GM19193 (cell line): ENCODE measurements around the gene BTLA.

Source experiments
- POLR2A ChIP-seq: IDR thresholded peaks from 4 replicates; pipeline ENCODE4 v1.6.1; 2011; ENCODE audit not compliant: insufficient read depth, insufficient read length; ENCODE audit errors: extremely low read depth

BTLA gene

GRCh38 chr3:112470788-112471187 is 28.5 kb downstream of the BTLA start:
- TF ChIP-seq POLR2A, result no peak

- no peak for TF ChIP-seq POLR2A
Measured at GRCh38 chr3:112469671-112470070, 29.6 kb downstream of the BTLA start.

- no peak for TF ChIP-seq POLR2A
Measured at GRCh38 chr3:112467539-112467938, 31.7 kb downstream of the BTLA start.

- no peak for TF ChIP-seq POLR2A
Measured at GRCh38 chr3:112466020-112466419, 33.3 kb downstream of the BTLA start.

GRCh38 chr3:112464264-112464663 is 35.0 kb downstream of the BTLA start:
- TF ChIP-seq POLR2A, result no peak

- no peak for TF ChIP-seq POLR2A
Measured at GRCh38 chr3:112463250-112463649, 36.0 kb downstream of the BTLA start.

DNA sequence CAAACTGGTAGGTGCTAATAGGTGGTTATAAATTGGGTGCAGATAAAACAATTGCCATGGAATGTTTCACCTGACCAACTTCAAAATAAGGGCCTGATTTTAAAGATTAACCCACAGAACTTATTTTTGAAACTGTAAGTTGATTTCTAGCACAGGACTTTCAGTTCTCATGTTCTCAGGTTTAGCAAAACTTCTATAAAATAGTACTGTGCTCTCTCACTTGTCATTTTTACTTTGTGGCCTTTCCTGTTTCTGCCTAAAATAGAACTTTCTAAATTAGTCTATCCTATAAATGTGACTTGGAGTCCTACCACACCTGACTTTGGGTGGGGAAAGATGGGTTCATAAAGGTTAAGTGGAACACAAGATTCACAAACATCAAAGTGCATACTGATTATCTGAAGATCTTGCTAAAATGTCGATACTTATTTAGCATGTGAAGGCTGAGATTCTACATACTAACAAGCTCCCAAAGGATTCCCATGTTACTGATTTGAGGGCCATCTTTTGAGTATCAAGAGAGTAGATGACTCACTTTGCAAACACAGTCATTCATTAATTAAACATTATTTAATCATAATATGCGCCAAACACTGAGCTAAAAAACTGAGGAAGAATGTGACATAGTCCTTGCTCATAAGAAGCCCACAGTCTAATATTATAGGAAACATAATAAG is 38.6 kb downstream of the BTLA start:
- no peak for TF ChIP-seq POLR2A

DNA sequence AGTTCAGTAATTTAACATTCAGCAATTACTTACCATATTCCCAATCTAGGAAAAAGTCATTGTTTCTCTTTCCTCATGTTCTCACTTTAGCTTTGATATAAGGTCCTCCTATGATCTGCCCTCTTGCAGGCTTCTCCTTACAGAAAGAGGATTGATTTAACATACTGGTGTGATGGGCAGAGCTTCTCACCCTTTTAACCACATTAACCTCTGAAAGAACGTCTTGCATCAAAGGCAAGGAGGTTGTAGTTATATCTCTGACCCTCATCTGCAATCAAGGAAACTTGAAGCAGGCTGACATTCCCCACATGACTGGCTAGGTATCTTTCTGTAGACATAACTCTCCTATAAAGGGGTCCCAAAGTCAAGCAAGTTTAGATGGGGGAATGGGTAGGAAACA is 39.5 kb downstream of the BTLA start:
- TF ChIP-seq POLR2A, result no peak

- no peak for TF ChIP-seq POLR2A
Measured at GRCh38 chr3:112456147-112456546, 43.1 kb downstream of the BTLA start.

DNA sequence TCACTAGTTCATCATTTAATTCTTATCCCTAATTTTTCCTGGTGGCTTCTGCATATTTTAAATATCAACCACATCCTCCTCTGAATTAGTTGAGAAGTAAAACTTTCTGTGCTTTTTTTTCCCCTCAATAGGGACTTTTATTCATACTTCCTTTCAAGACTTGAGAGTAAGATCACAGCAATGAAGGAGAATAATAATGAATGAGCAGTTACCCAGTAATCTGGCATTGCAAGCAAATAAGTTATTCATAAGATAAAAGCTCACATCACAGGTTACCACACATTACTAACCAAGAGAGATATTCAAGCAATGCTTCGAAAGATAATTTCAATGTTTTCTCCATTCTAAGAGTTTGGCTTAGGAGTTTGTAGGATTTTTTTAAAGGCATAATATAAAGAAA is 50.3 kb downstream of the BTLA start:
- TF ChIP-seq POLR2A, result no peak

DNA sequence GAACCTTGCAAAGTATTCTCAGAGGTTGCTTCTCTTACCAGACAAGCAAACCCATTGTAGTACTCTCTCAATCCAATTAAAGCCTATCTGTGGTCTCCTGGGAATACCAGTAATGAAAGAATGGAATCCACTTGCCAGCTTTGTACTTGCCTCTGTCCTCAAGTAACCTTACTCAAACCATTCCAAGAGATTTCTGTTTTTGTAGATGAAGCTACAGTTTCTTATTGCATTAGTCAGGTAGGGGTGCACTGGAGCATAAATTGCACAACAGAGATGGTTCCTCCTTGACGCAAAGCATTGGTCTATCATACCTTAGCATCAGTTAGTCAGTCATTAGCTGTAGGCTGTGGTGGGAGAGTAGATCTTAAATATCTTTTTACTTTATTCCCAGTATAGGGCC is 52.9 kb downstream of the BTLA start:
- no peak for TF ChIP-seq POLR2A

DNA sequence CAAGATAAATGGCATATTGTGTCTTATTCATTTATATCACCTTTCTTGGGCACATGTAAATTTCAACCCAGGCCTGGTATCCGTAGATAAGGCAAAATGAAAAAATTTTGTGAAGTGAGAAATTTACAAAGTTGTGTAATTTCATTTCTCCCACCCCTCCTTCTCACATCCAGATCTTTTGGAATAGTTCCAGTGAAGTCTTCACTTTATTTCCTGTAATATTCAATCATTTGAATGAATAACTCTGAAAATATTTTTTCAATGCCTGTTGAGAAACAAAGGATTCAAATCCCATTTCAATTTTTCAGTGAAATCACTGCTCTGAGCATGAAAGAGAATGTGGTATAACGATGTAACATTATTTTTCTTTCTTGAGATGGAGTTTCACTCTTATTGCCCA is 53.4 kb downstream of the BTLA start:
- TF ChIP-seq POLR2A, result no peak

DNA sequence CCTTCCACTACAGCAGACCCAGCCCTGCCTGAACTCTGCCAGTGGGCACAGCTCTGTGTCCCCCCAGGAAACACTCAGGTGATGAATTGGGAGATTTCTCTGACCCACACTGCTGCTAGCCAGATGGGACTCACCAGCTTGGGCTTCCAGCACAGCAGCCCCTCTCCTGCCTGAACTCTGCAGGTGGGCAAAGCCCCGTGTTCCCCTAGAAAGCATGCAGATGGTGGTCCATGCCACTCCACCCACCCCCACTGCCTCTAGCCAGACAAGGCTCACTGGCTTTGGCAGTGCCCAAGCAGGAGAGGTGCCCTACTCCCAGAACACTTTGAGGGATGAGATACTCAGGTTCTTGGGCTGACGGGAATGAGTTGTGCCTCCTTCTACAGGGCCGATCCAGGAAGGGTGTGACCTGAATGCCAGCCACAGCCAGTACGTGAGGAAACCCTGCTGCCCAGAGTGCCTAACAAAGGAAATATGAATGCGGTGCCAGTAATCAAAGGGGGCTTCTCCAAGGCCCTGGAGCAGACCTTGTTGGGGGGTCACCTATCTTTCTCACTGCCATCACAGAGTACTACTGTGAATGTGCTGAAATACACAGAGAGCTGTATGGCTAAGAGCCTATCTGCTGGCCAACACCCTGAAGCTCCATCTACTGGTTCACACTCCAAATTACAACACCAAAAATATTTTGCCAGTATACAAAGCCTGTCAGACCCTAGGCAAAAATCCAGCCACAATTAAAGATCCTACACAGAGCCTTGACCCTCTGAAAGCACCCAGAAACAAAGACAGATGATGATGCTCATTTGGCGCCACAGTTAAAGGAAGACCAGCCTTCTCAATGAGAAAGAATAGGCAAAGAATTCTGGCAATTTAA is 61.9 kb downstream of the BTLA start:
- TF ChIP-seq POLR2A, result no peak

DNA sequence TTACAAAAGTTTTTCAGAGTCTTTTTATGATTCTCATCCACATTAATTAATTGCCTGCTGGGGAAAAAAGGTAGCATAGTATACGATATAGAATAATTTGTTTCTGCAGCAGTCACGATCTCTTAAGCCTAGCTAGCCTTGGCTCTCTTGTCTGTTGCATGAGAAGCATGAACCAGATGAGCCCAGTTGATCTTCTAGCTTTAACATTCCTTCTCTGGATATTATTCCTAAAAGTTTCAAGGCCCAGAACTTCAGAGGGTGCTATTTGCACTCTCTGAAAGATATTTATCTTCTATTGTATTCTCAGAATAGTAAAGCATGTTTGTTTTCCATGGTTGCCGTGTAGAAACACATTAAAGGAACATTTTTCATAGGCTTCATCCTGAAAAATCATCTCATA is 69.3 kb downstream of the BTLA start:
- TF ChIP-seq POLR2A, result no peak

GRCh38 chr3:112427123-112427522 is 72.1 kb downstream of the BTLA start:
- no peak for TF ChIP-seq POLR2A
